HG02759 (cell line): Measurements from ENCODE around the gene SCARF1.
A peak's percentile ranks its signal among the peaks of the same experiment; 100 is the strongest.

Experiments used
- ATAC-seq: cut with Tn5 transposase; IDR thresholded peaks from one replicate; pipeline ENCODE4 v1.9.1; 2021; ENCODE audit warnings: mild to moderate bottlenecking, moderate library complexity; ENCODE audit not compliant: unreplicated experiment

Gene SCARF1

GRCh38 chr17:1605681-1606351 is 39.7 kb downstream of the SCARF1 start:
- no peak for ATAC-seq

GRCh38 chr17:1604831-1605528 is 40.6 kb downstream of the SCARF1 start:
- no peak for ATAC-seq

- ATAC-seq = no peak
These were observed 44.0 kb downstream of the SCARF1 start for GRCh38 chr17:1601571-1601970.

GRCh38 chr17:1598399-1599095 is 47.0 kb downstream of the SCARF1 start:
- no peak for ATAC-seq

- ATAC-seq = no peak
These were observed 47.6 kb downstream of the SCARF1 start for GRCh38 chr17:1597861-1598342.

GRCh38 chr17:1593630-1593931 is 52.0 kb downstream of the SCARF1 start:
- ATAC-seq = no peak

- peak; percentile 80 for ATAC-seq
These were observed 52.5 kb downstream of the SCARF1 start for GRCh38 chr17:1592751-1593629.

- ATAC-seq = no peak
These were observed 54.0 kb downstream of the SCARF1 start for GRCh38 chr17:1591474-1592090.

- ATAC-seq = no peak
These were observed 54.6 kb downstream of the SCARF1 start for GRCh38 chr17:1590747-1591473.

- no peak for ATAC-seq
These were observed 55.3 kb downstream of the SCARF1 start for GRCh38 chr17:1590029-1590746.

- no peak for ATAC-seq
These were observed 56.5 kb downstream of the SCARF1 start for GRCh38 chr17:1588821-1589585.

- ATAC-seq = no peak
These were observed 61.4 kb downstream of the SCARF1 start for GRCh38 chr17:1584167-1584566.
